Fibroblast of lung (primary cell): ENCODE data around the gene IL27RA. TPM values are rescaled to one million over a fixed set of nuclear protein-coding genes. Genes with fewer than 3 reads are reported as not detected.
A peak's percentile ranks its signal among the peaks of the same experiment; 100 is the strongest.

Source experiments
- DNase-seq, 2 donors: peaks; one replicate each; pipeline versions ENCODE4 v3.0.0 to v3.0.0-alpha.2; 2010; ENCODE audit warnings: low read depth in 2 of 2
- H2AFZ ChIP-seq: 2 replicates; pipeline ENCODE4 v1.5.1; 2012; ENCODE audit warnings: low read length, control low read depth, inconsistent platforms
- H3K27ac ChIP-seq: 2 replicates; pipeline ENCODE4 v1.5.1; 2011; ENCODE audit warnings: low read length, control low read depth; ENCODE audit not compliant: insufficient read depth
- H3K27me3 ChIP-seq: 2 replicates; pipeline ENCODE4 v1.5.1; 2011; ENCODE audit warnings: mild to moderate bottlenecking, low read length; ENCODE audit not compliant: control insufficient read depth, insufficient read depth
- H3K36me3 ChIP-seq: 2 replicates; pipeline ENCODE4 v1.5.1; 2011; ENCODE audit warnings: low read length; ENCODE audit not compliant: control insufficient read depth, insufficient read depth
- H3K4me1 ChIP-seq: 2 replicates; pipeline ENCODE4 v1.5.1; 2011; ENCODE audit warnings: low read length; ENCODE audit not compliant: control insufficient read depth, insufficient read depth; ENCODE audit errors: extremely low read depth
- H3K4me2 ChIP-seq: 2 replicates; pipeline ENCODE4 v1.5.1; 2011; ENCODE audit warnings: low read length, control low read depth; ENCODE audit not compliant: insufficient read depth; ENCODE audit errors: extremely low read depth
- H3K4me3 ChIP-seq, 4 experiments: fragments of 200-600 bp in 1 of 4; sonication (generic) in 1 of 4; replicated peaks in 1 of 4; 2 replicates each; pipeline ENCODE4 v1.5.1; 2011 to 2016; ENCODE audit warnings: low read length in 4 of 4, low read depth in 3 of 4, mild to moderate bottlenecking in 3 of 4, control low read depth in 2 of 4, inconsistent platforms in 1 of 4, mixed read lengths in 1 of 4; ENCODE audit not compliant: insufficient read depth in 1 of 4; ENCODE audit errors: control extremely low read depth in 1 of 4
- H3K79me2 ChIP-seq: 2 replicates; pipeline ENCODE4 v1.5.1; 2012; ENCODE audit warnings: mild to moderate bottlenecking, low read length, inconsistent platforms; ENCODE audit not compliant: control insufficient read depth, insufficient read depth
- H3K9ac ChIP-seq: 2 replicates; pipeline ENCODE4 v1.5.1; 2011; ENCODE audit warnings: mild to moderate bottlenecking, low read length, control low read depth; ENCODE audit not compliant: insufficient read depth
- H3K9me3 ChIP-seq: 2 replicates; pipeline ENCODE4 v1.5.1; 2012; ENCODE audit warnings: low read depth, low read length; ENCODE audit not compliant: control insufficient read depth, insufficient read depth
- H4K20me1 ChIP-seq: 2 replicates; pipeline ENCODE4 v1.5.1; 2011; ENCODE audit warnings: low read length; ENCODE audit not compliant: control insufficient read depth, insufficient read depth; ENCODE audit errors: extremely low read depth
- EZH2 ChIP-seq: IDR thresholded peaks from 2 replicates; pipeline ENCODE4 v1.5.1; 2012; ENCODE audit warnings: low read length, control low read depth, mild to moderate bottlenecking; ENCODE audit errors: missing control alignments
- polyA plus RNA-seq, 2 donors: library from polyadenylated mRNA; depleted of rRNA in 1 of 2; stranded (reverse) in 1 of 2; unstranded in 1 of 2; fragments of >200 nt; gene quantifications; 2 replicates each; pipeline ENCODE4 v1.2.1, GENCODE V29; 2011 to 2012; ENCODE audit warnings: missing spikeins in 1 of 2
- total RNA-seq: library from RNA; depleted of rRNA; stranded (reverse); fragments of >200 nt; gene quantifications from 2 replicates; pipeline ENCODE4 v1.2.1, GENCODE V29; 2014
- TF ChIP-seq, protein P1 (sequence below), 2 donors: IDR thresholded peaks in 1 of 2; conservative IDR thresholded peaks in 1 of 2; 1 replicate in 1 of 2; 2 replicates in 1 of 2; pipeline ENCODE4 v1.5.1; 2011 to 2012; ENCODE audit warnings: low read length in 2 of 2, control low read depth in 1 of 2, inconsistent platforms in 1 of 2, low read depth in 1 of 2, mild to moderate bottlenecking in 1 of 2

The IL27RA gene
- total and polyA plus RNA-seq, 2 donors (not counting 1 experiment from before 2014, with no cell fraction given), result 0.84 to 2.1 TPM

DNA sequence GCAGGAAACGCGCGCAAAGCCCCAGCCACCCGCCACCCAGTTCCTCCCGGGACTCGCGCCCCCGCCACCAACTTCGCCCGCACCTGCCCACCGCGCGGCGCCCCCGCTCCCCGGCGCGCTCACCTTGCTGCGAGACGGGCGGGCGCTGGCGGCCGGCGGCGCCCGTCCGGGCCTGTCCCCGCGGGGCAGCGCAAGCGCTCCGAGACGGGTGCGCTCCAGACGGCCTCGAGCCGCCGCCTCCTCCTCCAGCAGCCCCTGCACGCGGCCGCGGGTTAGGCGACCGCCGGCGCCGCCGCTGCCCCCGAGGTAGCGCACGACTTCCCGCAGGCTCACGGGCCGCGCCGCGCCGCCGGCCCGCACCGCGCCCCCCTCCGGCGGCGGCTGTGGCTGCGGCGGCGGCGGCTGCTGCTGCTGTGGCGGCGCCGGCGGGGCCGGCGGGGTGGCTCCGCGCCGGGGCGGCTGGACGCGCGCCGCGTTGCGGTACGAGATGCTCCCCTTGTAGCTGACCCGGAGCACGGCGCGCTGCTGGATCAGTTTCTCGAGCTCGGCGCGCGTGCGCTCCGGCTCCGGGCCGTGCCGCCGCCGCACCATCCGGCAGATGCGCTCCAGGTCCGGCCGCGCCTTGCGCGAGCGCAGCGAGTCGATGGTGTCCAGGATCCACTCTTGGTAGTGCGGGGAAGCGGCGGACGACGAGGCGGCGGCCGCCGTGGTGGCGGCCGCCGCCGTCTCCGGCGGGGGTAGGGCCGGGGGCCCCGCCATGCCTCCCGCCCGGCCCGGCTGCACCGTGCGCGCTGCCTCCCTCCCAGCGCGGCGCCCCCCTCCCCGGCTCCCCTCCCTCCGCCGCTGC lies 58.3 kb downstream of the IL27RA start:
- H3K9ac ChIP-seq, result peak overlapping the region; percentile 46
- no peaks in the 10 kb centered on the region for H4K20me1 ChIP-seq
- no peak overlapping the region for H2AFZ ChIP-seq

GRCh38 chr19:14090509-14091080 lies 59.0 kb downstream of the IL27RA start, which contains the start of gene SAMD1:
Gene SAMD1 (minus strand): TSS chr19:14090751.
- H3K4me2 ChIP-seq, result peak within 1 kb of the TSS; percentile 97
- H3K9me3 ChIP-seq, result no peaks in the 10 kb centered on the region
- TF ChIP-seq, protein P1, sequence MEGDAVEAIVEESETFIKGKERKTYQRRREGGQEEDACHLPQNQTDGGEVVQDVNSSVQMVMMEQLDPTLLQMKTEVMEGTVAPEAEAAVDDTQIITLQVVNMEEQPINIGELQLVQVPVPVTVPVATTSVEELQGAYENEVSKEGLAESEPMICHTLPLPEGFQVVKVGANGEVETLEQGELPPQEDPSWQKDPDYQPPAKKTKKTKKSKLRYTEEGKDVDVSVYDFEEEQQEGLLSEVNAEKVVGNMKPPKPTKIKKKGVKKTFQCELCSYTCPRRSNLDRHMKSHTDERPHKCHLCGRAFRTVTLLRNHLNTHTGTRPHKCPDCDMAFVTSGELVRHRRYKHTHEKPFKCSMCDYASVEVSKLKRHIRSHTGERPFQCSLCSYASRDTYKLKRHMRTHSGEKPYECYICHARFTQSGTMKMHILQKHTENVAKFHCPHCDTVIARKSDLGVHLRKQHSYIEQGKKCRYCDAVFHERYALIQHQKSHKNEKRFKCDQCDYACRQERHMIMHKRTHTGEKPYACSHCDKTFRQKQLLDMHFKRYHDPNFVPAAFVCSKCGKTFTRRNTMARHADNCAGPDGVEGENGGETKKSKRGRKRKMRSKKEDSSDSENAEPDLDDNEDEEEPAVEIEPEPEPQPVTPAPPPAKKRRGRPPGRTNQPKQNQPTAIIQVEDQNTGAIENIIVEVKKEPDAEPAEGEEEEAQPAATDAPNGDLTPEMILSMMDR (conservative IDR thresholded peaks at IDR 0.05 in 1 of 2, IDR thresholded peaks at IDR 0.05 in 1 of 2; ENCODE audit: low read depth in 1 of 2, low read length in 2 of 2), result no peak
- no peak for TF ChIP-seq EZH2

More for the DNA sequence above, 58.3 kb downstream of the IL27RA start:
- no peaks in the 10 kb centered on the region for H3K79me2 ChIP-seq
- no peak overlapping the region for H3K27ac ChIP-seq
- H3K4me3 ChIP-seq, result peak overlapping the region; percentile 35 to 61 (median 56)
- H3K9me3 ChIP-seq, result no peaks in the 10 kb centered on the region
- H3K4me2 ChIP-seq, result peak overlapping the region; percentile 82
- peaks cover 11% of the 10 kb centered on the region for H3K36me3 ChIP-seq
- peak; percentile 64 to 79 for DNase-seq
- peaks cover 2% of the 10 kb centered on the region for H3K4me1 ChIP-seq
- no peaks in the 10 kb centered on the region for H3K27me3 ChIP-seq
- no peak for TF ChIP-seq EZH2
- TF ChIP-seq, protein P1 (conservative IDR thresholded peaks at IDR 0.05 in 1 of 2, IDR thresholded peaks at IDR 0.05 in 1 of 2; ENCODE audit: low read depth in 1 of 2, low read length in 2 of 2), result no peak

GRCh38 chr19:14091081-14091812 lies 59.7 kb downstream of the IL27RA start:
- peak overlapping the region; percentile 66 for H3K9ac ChIP-seq
- peak; percentile 67 to 79 for DNase-seq
- H3K4me1 ChIP-seq, result peaks cover 2% of the 10 kb centered on the region
- no peaks in the 10 kb centered on the region for H3K79me2 ChIP-seq
- H3K27me3 ChIP-seq, result no peaks in the 10 kb centered on the region
- no peaks in the 10 kb centered on the region for H3K9me3 ChIP-seq
- H3K4me2 ChIP-seq, result peak overlapping the region; percentile 97
- no peaks in the 10 kb centered on the region for H4K20me1 ChIP-seq
- peaks cover 11% of the 10 kb centered on the region for H3K36me3 ChIP-seq
- H3K27ac ChIP-seq, result peak overlapping the region; percentile 73
- no peak for TF ChIP-seq EZH2
- TF ChIP-seq, protein P1 (conservative IDR thresholded peaks at IDR 0.05 in 1 of 2, IDR thresholded peaks at IDR 0.05 in 1 of 2; ENCODE audit: low read depth in 1 of 2, low read length in 2 of 2), result peak; percentile 29 to 43
- peak overlapping the region; percentile 81 to 88 (median 83) for H3K4me3 ChIP-seq
- no peak overlapping the region for H2AFZ ChIP-seq

More at GRCh38 chr19:14090509-14091080, 59.0 kb downstream of the IL27RA start, which contains the start of gene SAMD1:
- peak within 1 kb of the TSS; percentile 66 for H3K9ac ChIP-seq
- peak; percentile 88 to 94 for DNase-seq
- H3K27me3 ChIP-seq, result no peaks in the 10 kb centered on the region
- H4K20me1 ChIP-seq, result no peaks in the 10 kb centered on the region
- H3K79me2 ChIP-seq, result no peaks in the 10 kb centered on the region
- peaks cover 2% of the 10 kb centered on the region for H3K4me1 ChIP-seq
- peak within 1 kb of the TSS; percentile 73 for H3K27ac ChIP-seq
- no peak within 1 kb of the TSS for H2AFZ ChIP-seq
- peak within 1 kb of the TSS; percentile 81 to 88 (median 83) for H3K4me3 ChIP-seq
- H3K36me3 ChIP-seq, result peaks cover 11% of the 10 kb centered on the region
